Right lobe of liver (tissue), 4 donors: ENCODE data around the gene MLLT1.

ENCODE experiments used
- CTCF ChIP-seq, 4 donors: fragments of 200-600 bp in 3 of 4; fragments of 450-650 bp in 1 of 4; IDR thresholded peaks; one replicate each; pipeline versions ENCODE4 v1.5.1 to v1.8.0; 2016 to 2022; ENCODE audit warnings: antibody characterized with exemption in 4 of 4, mild to moderate bottlenecking in 2 of 4
- POLR2A ChIP-seq: fragments of 450-650 bp; IDR thresholded peaks from one replicate; pipeline ENCODE4 v1.6.1; 2017; ENCODE audit warnings: antibody characterized with exemption, mild to moderate bottlenecking
- donor health status: DM: no; HTN: no; CAD: no.
- donor health status: DM: no; HTN: no; CAD: no.
- donor health status: DM: no; HTN: yes; CAD: no.

- no peak for TF ChIP-seq POLR2A
- TF ChIP-seq CTCF (IDR thresholded peaks at IDR 0.05): no peak
These were observed 1.7 kb downstream of the MLLT1 start for GRCh38 chr19:6278051-6278450.
